Left lung (tissue), 10 donors: Measurements from ENCODE around the gene NMNAT2. TPM values are rescaled to one million over a fixed set of nuclear protein-coding genes. Genes with fewer than 3 reads are reported as not detected.
A peak's percentile ranks its signal among the peaks of the same experiment; 100 is the strongest.

ENCODE experiments used
- ATAC-seq: fragments of 200-7000 bp; cut with Tn5 transposase; one replicate; pipeline ENCODE4 v1.9.1; 2020; ENCODE audit warnings: moderate library complexity
- DNase-seq, 4 donors: peaks; one replicate each; pipeline ENCODE4 v3.0.0-alpha.2; 2013 to 2020
- H3K27ac ChIP-seq, 2 donors: fragments of 200-600 bp; sonication (generic) in 1 of 2; one replicate each; pipeline versions ENCODE4 v1.5.0 to v1.8.0; 2020 to 2021
- H3K27me3 ChIP-seq, 2 donors: fragments of 200-600 bp; sonication (generic) in 1 of 2; one replicate each; pipeline versions ENCODE4 v1.5.0 to v1.8.0; 2020 to 2021
- H3K36me3 ChIP-seq, 2 donors: fragments of 200-600 bp; sonication (generic) in 1 of 2; one replicate each; pipeline versions ENCODE4 v1.5.0 to v1.8.0; 2020 to 2021
- H3K4me1 ChIP-seq, 2 donors: fragments of 200-600 bp; one replicate each; pipeline ENCODE4 v1.8.0; 2021
- H3K4me3 ChIP-seq, 2 donors: fragments of 200-600 bp; sonication (generic) in 1 of 2; one replicate each; pipeline versions ENCODE4 v1.5.0 to v1.8.0; 2020 to 2021; ENCODE audit warnings: mild to moderate bottlenecking in 1 of 2
- H3K9me3 ChIP-seq, 2 donors: fragments of 200-600 bp; sonication (generic) in 1 of 2; one replicate each; pipeline versions ENCODE4 v1.5.0 to v1.8.0; 2020 to 2021
- CTCF ChIP-seq, 2 donors: fragments of 200-600 bp; sonication (generic) in 1 of 2; IDR thresholded peaks; one replicate each; pipeline versions ENCODE4 v1.5.0 to v1.8.0; 2021; ENCODE audit warnings: antibody characterized with exemption in 2 of 2
- intact Hi-C, 2 donors: fragments of 100-400 bp; cut with DNase I; formaldehyde crosslinking; loops; one replicate each; pipeline versions ENCODE4 v1.11.2 to v1.14.2; 2022
- polyA plus RNA-seq, 6 donors: library from polyadenylated mRNA; unstranded; fragments of 120-200 nt; gene quantifications; one replicate each; pipeline ENCODE4 v1.2.1, GENCODE V29; 2013; ENCODE audit not compliant: insufficient read length in 6 of 6
- total RNA-seq, 2 donors: library from RNA; stranded (reverse); fragmentation: NEBNext Ultra II Directional; extraction: Animal tissue kit (Norgen Biotek cat#: 25700); gene quantifications; one replicate each; pipeline ENCODE4 v1.2.1, GENCODE V29; 2021
- donor health status: DM: no; HTN: yes; CAD: no.
- donor health status: DM: no; HTN: no; CAD: no.

The NMNAT2 gene
- total and polyA plus RNA-seq, 8 donors = 1.1 to 2.9 (median 1.5) TPM

DNA sequence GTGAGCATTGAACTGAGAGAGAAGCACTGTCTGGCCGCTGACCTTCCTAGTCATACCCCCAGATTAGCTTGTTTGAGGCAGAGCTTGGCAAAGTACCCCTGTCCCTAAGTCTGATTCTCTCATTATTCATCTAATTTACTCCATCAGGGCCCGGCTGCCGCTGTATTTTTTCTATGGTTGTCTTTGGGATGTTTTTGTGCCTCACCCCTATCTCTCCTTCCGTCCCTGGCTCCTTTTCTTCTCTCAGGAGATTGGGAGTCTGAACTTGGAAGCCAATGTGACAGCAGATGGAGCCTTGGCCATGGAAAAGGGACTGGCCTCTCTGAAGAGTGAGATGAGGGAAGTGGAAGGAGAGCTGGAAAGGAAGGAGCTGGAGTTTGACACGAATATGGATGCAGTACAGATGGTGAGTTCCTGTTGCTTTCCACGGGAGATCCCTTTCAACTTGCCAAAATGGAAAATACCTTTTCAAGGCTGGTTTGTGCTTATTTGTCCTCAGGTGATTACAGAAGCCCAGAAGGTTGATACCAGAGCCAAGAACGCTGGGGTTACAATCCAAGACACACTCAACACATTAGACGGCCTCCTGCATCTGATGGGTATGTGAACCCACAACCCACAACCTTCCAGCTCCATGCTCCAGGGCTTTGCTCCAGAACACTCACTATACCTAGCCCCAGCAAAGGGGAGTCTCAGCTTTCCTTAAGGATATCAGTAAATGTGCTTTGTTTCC lies 178.2 kb downstream of the NMNAT2 start:
- Histone ChIP-seq H3K36me3 (no peaks in the 10 kb centered on the region), H3K9me3 (no peaks in the 10 kb centered on the region), H3K4me3 (no peak overlapping the region), H3K27ac (peak overlapping the region in 1 of 2 donors; percentile 1), H3K4me1 (peaks cover 2 to 52% of the 10 kb centered on the region in 2 donors), H3K27me3 (no peaks in the 10 kb centered on the region)
- no peak for TF ChIP-seq CTCF (IDR thresholded peaks at IDR 0.05)
- ATAC-seq (no peak), DNase-seq (no peak)
- intact Hi-C loops = no loop called here

- no peak for DNase-seq
- Histone ChIP-seq H3K4me3 (no peak overlapping the region), H3K36me3 (no peaks in the 10 kb centered on the region), H3K27me3 (no peaks in the 10 kb centered on the region), H3K27ac (no peak overlapping the region), H3K4me1 (peaks cover 0 to 52% of the 10 kb centered on the region in 2 donors), H3K9me3 (no peaks in the 10 kb centered on the region)
- ATAC-seq = no peak
- intact Hi-C loops = no loop called here
- no peak for TF ChIP-seq CTCF (IDR thresholded peaks at IDR 0.05)
These were observed 178.9 kb downstream of the NMNAT2 start for GRCh38 chr1:183239220-183239742.

- no peak for TF ChIP-seq CTCF (IDR thresholded peaks at IDR 0.05)
- intact Hi-C loops = no loop called here
- no peak overlapping the region for H3K27ac ChIP-seq
- H3K4me3 ChIP-seq = no peak overlapping the region
- H3K9me3 ChIP-seq = no peaks in the 10 kb centered on the region
- H3K4me1 ChIP-seq = peaks cover 0 to 45% of the 10 kb centered on the region in 2 donors
- ATAC-seq (peak; percentile 14), DNase-seq (no peak)
- H3K36me3 ChIP-seq = no peaks in the 10 kb centered on the region
- no peaks in the 10 kb centered on the region for H3K27me3 ChIP-seq
These were observed 180.1 kb downstream of the NMNAT2 start for GRCh38 chr1:183238071-183238470.

GRCh38 chr1:183237046-183237445 lies 181.1 kb downstream of the NMNAT2 start:
- ATAC-seq (no peak), DNase-seq (no peak)
- H3K4me1 ChIP-seq = peaks cover 0 to 35% of the 10 kb centered on the region in 2 donors
- no peaks in the 10 kb centered on the region for H3K9me3 ChIP-seq
- TF ChIP-seq CTCF (IDR thresholded peaks at IDR 0.05) = no peak
- H3K27me3 ChIP-seq = no peaks in the 10 kb centered on the region
- no peaks in the 10 kb centered on the region for H3K36me3 ChIP-seq
- intact Hi-C loops = no loop called here
- no peak overlapping the region for H3K4me3 ChIP-seq
- H3K27ac ChIP-seq = no peak overlapping the region

DNA sequence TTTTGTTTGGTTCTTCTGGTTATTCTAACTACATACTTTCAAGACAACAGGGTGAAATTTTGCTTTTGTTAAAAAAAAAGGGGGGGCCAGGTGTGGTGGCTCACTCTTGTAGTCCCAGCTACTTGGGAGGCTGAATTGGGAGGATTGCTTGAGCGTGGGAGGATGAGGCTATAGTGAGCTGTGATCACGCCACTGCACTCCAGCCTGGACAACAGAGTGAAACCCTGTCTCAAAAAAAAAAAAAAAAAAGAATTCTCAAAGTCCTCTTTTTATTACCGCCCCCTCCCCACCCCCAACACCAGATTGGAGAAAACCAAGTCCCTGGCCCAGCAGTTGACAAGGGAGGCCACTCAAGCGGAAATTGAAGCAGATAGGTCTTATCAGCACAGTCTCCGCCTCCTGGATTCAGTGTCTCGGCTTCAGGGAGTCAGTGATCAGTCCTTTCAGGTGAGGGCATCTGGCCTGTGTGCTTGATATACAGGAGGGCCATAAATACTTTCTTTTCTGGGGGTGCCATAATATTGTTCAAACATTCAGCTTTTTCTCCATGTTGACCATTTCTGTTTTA lies 181.9 kb downstream of the NMNAT2 start:
- DNase-seq = no peak
- no peaks in the 10 kb centered on the region for H3K9me3 ChIP-seq
- H3K36me3 ChIP-seq = no peaks in the 10 kb centered on the region
- TF ChIP-seq CTCF (IDR thresholded peaks at IDR 0.05) = no peak
- H3K27me3 ChIP-seq = no peaks in the 10 kb centered on the region
- peaks cover 0 to 28% of the 10 kb centered on the region in 2 donors for H3K4me1 ChIP-seq
- intact Hi-C loops = no loop called here
- ATAC-seq = no peak
- no peak overlapping the region for H3K27ac ChIP-seq
- H3K4me3 ChIP-seq = no peak overlapping the region
